CD4-positive, alpha-beta memory T cell (primary cell): ENCODE data around the gene PCSK6. TPM values are rescaled to one million over a fixed set of nuclear protein-coding genes. Genes with fewer than 3 reads are reported as not detected.

Experiments used
- CTCF ChIA-PET: fragments of 350-600 bp; sonication (Branson Sonifier 250); formaldehyde crosslinking; loops from one replicate; lab custom pipeline; 2021; ENCODE audit warnings: inconsistent platforms; ENCODE audit not compliant: partially characterized antibody; lab: Charles Lee
- POLR2A ChIA-PET: fragments of 350-600 bp; sonication (Branson Sonifier 250); formaldehyde crosslinking; loops from one replicate; lab custom pipeline; 2021; ENCODE audit not compliant: partially characterized antibody; lab: Charles Lee
- DNase-seq, 5 donors: peaks; one replicate each; pipeline versions ENCODE4 v3.0.0 to v3.0.0-alpha.2; 2020 to 2022; ENCODE audit warnings: mixed read lengths in 1 of 5
- H3K27ac ChIP-seq: one replicate; pipeline ENCODE4 v1.7.0; 2013; ENCODE audit warnings: low read depth, low read length
- H3K27me3 ChIP-seq: 2 replicates; pipeline ENCODE4 v1.7.0; 2013; ENCODE audit warnings: mild to moderate bottlenecking, low read length, moderate library complexity; ENCODE audit not compliant: insufficient read depth
- H3K36me3 ChIP-seq: 2 replicates; pipeline ENCODE4 v1.7.0; 2013; ENCODE audit warnings: mild to moderate bottlenecking, low read length, moderate library complexity; ENCODE audit not compliant: insufficient read depth
- H3K4me1 ChIP-seq: 2 replicates; pipeline ENCODE4 v1.7.0; 2013; ENCODE audit warnings: mild to moderate bottlenecking, low read length, moderate library complexity; ENCODE audit not compliant: insufficient read depth
- H3K4me3 ChIP-seq, 2 donors: one replicate each; pipeline ENCODE4 v1.7.0; 2013; ENCODE audit warnings: low read length in 2 of 2, mild to moderate bottlenecking in 1 of 2
- H3K9me3 ChIP-seq, 2 donors: one replicate each; pipeline ENCODE4 v1.7.0; 2013; ENCODE audit warnings: low read length in 2 of 2, control low read depth in 1 of 2; ENCODE audit not compliant: control insufficient read depth in 1 of 2
- H3K27ac Mint-ChIP-seq, 7 donors: one replicate each; pipeline ENCODE4 v1.8.0; 2020 to 2021; ENCODE audit warnings: mixed read lengths in 7 of 7, mild to moderate bottlenecking in 6 of 7, inconsistent platforms in 3 of 7, moderate library complexity in 3 of 7
- H3K27me3 Mint-ChIP-seq, 2 donors: one replicate each; pipeline ENCODE4 v1.8.0; 2020 to 2021; ENCODE audit warnings: mixed read lengths in 2 of 2
- H3K36me3 Mint-ChIP-seq, 2 donors: one replicate each; pipeline ENCODE4 v1.8.0; 2020 to 2021; ENCODE audit warnings: mixed read lengths in 2 of 2, inconsistent platforms in 1 of 2, mild to moderate bottlenecking in 1 of 2
- H3K4me1 Mint-ChIP-seq, 4 donors: one replicate each; pipeline ENCODE4 v1.8.0; 2020 to 2021; ENCODE audit warnings: mixed read lengths in 4 of 4, mild to moderate bottlenecking in 1 of 4
- H3K4me3 Mint-ChIP-seq, 8 donors: one replicate each; pipeline ENCODE4 v1.8.0; 2020 to 2021; ENCODE audit warnings: mixed read lengths in 8 of 8, mild to moderate bottlenecking in 7 of 8, moderate library complexity in 6 of 8, inconsistent platforms in 3 of 8
- H3K9me3 Mint-ChIP-seq, 8 donors: one replicate each; pipeline ENCODE4 v1.8.0; 2020 to 2021; ENCODE audit warnings: mixed read lengths in 8 of 8, mild to moderate bottlenecking in 5 of 8, inconsistent platforms in 3 of 8, moderate library complexity in 1 of 8
- intact Hi-C: fragments of 100-400 bp; cut with micrococcal nuclease; formaldehyde crosslinking; loops from one replicate; pipeline ENCODE4 v1.15.1; 2023
- polyA plus RNA-seq, 2 donors: library from polyadenylated mRNA; unstranded; fragments of 300-500 nt; fragmentation: Illumina TruSeq; gene quantifications; one replicate each; pipeline ENCODE4 v1.2.3, GENCODE V29; 2021
- total RNA-seq, 2 experiments: library from RNA; stranded (reverse); gene quantifications; one replicate each; pipeline ENCODE4 v1.2.3, GENCODE V29; 2021

Gene PCSK6
- total and polyA plus RNA-seq, 4 experiments from 2014 or later: 0.08 to 0.53 (median 0.32) TPM

- intact Hi-C loops: no loop called here
- POLR2A ChIA-PET: no interaction called here
- CTCF ChIA-PET: interaction anchor here (0.6 kb wide), 1 partner anchor 57 kb away, joined by 5 read pairs; no protein-coding TSS in a partner anchor
- no peak for DNase-seq
- Mint-ChIP-seq H3K9me3 (peaks cover 0 to 4% (median 0%) of the 10 kb centered on the region in 8 donors), H3K36me3 (peaks cover 0 to 9% of the 10 kb centered on the region in 2 donors), H3K4me3 (no peak overlapping the region), H3K27ac (no peak overlapping the region), H3K27me3 (peaks cover 6 to 16% of the 10 kb centered on the region in 2 donors), H3K4me1 (peaks cover 0 to 2% (median under 1%) of the 10 kb centered on the region in 4 donors)
- no peaks in the 10 kb centered on the region for H3K27me3 ChIP-seq
- no peak overlapping the region for H3K4me3 ChIP-seq
- H3K4me1 ChIP-seq: no peaks in the 10 kb centered on the region
- H3K27ac ChIP-seq: no peak overlapping the region
- H3K9me3 ChIP-seq: no peaks in the 10 kb centered on the region
- H3K36me3 ChIP-seq: no peaks in the 10 kb centered on the region
These were observed 162.3 kb downstream of the PCSK6 start for GRCh38 chr15:101327147-101327740.

- H3K36me3 ChIP-seq: no peaks in the 10 kb centered on the region
- H3K9me3 ChIP-seq: no peaks in the 10 kb centered on the region
- Mint-ChIP-seq H3K4me1 (no peaks in the 10 kb centered on the region), H3K27me3 (peaks cover 6 to 16% of the 10 kb centered on the region in 2 donors), H3K4me3 (no peak overlapping the region), H3K36me3 (peaks cover 0 to 9% of the 10 kb centered on the region in 2 donors), H3K27ac (peak overlapping the region in 1 of 7 donors; percentile 52), H3K9me3 (peaks cover 0 to 3% (median 0%) of the 10 kb centered on the region in 8 donors)
- H3K27ac ChIP-seq: no peak overlapping the region
- no peak for DNase-seq
- no peaks in the 10 kb centered on the region for H3K27me3 ChIP-seq
- CTCF ChIA-PET: no interaction called here
- POLR2A ChIA-PET: no interaction called here
- H3K4me3 ChIP-seq: no peak overlapping the region
- no peaks in the 10 kb centered on the region for H3K4me1 ChIP-seq
- intact Hi-C loops: no loop called here
These were observed 162.9 kb downstream of the PCSK6 start for GRCh38 chr15:101326462-101327146.

GRCh38 chr15:101326026-101326315, 163.5 kb downstream of the PCSK6 start:
- no peaks in the 10 kb centered on the region for H3K9me3 ChIP-seq
- H3K9me3 Mint-ChIP-seq: peaks cover 0 to 3% (median 0%) of the 10 kb centered on the region in 8 donors
- H3K27ac ChIP-seq: no peak overlapping the region
- CTCF ChIA-PET: no interaction called here
- no peak for DNase-seq
- H3K4me1 ChIP-seq: peaks cover 3% of the 10 kb centered on the region
- peak overlapping the region in 1 of 7 donors; percentile 43 for H3K27ac Mint-ChIP-seq
- H3K4me3 Mint-ChIP-seq: no peak overlapping the region
- POLR2A ChIA-PET: no interaction called here
- H3K27me3 ChIP-seq: no peaks in the 10 kb centered on the region
- intact Hi-C loops: no loop called here
- H3K36me3 ChIP-seq: no peaks in the 10 kb centered on the region
- peaks cover 1 to 5% (median 3%) of the 10 kb centered on the region in 4 donors for H3K4me1 Mint-ChIP-seq
- H3K4me3 ChIP-seq: no peak overlapping the region
- H3K36me3 Mint-ChIP-seq: peaks cover 0 to 9% of the 10 kb centered on the region in 2 donors
- peaks cover 8 to 16% of the 10 kb centered on the region in 2 donors for H3K27me3 Mint-ChIP-seq

- Mint-ChIP-seq H3K9me3 (peaks cover 0 to 3% (median 0%) of the 10 kb centered on the region in 8 donors), H3K27ac (no peak overlapping the region), H3K36me3 (peaks cover 0 to 5% of the 10 kb centered on the region in 2 donors), H3K4me1 (peaks cover 4 to 10% (median 7%) of the 10 kb centered on the region in 4 donors), H3K27me3 (peaks cover 8 to 16% of the 10 kb centered on the region in 2 donors), H3K4me3 (no peak overlapping the region)
- H3K36me3 ChIP-seq: no peaks in the 10 kb centered on the region
- POLR2A ChIA-PET: no interaction called here
- intact Hi-C loops: no loop called here
- H3K9me3 ChIP-seq: no peaks in the 10 kb centered on the region
- H3K4me1 ChIP-seq: peaks cover 8% of the 10 kb centered on the region
- H3K27me3 ChIP-seq: no peaks in the 10 kb centered on the region
- no peak overlapping the region for H3K27ac ChIP-seq
- H3K4me3 ChIP-seq: no peak overlapping the region
- CTCF ChIA-PET: no interaction called here
- no peak for DNase-seq
These were observed 164.1 kb downstream of the PCSK6 start for GRCh38 chr15:101325263-101326025.

GRCh38 chr15:101324524-101325177, 164.9 kb downstream of the PCSK6 start:
- intact Hi-C loops: no loop called here
- no peaks in the 10 kb centered on the region for H3K9me3 ChIP-seq
- no peaks in the 10 kb centered on the region for H3K9me3 Mint-ChIP-seq
- H3K4me3 Mint-ChIP-seq: no peak overlapping the region
- no peak overlapping the region for H3K27ac ChIP-seq
- no peaks in the 10 kb centered on the region for H3K36me3 ChIP-seq
- H3K27me3 Mint-ChIP-seq: peaks cover 8 to 16% of the 10 kb centered on the region in 2 donors
- no peak overlapping the region for H3K27ac Mint-ChIP-seq
- no peaks in the 10 kb centered on the region for H3K36me3 Mint-ChIP-seq
- DNase-seq: no peak
- ChIA-PET POLR2A (interaction anchor here (0.9 kb wide), 1 partner anchor 9 kb away, joined by 3 read pairs; no protein-coding TSS in a partner anchor), CTCF (no interaction called here)
- H3K4me3 ChIP-seq: no peak overlapping the region
- H3K4me1 ChIP-seq: peaks cover 11% of the 10 kb centered on the region
- peaks cover 6 to 14% (median 10%) of the 10 kb centered on the region in 4 donors for H3K4me1 Mint-ChIP-seq
- no peaks in the 10 kb centered on the region for H3K27me3 ChIP-seq

- H3K27me3 Mint-ChIP-seq: peaks cover 10 to 16% of the 10 kb centered on the region in 2 donors
- Histone ChIP-seq H3K4me3 (no peak overlapping the region), H3K4me1 (peaks cover 11% of the 10 kb centered on the region), H3K36me3 (no peaks in the 10 kb centered on the region), H3K27ac (no peak overlapping the region), H3K27me3 (no peaks in the 10 kb centered on the region), H3K9me3 (no peaks in the 10 kb centered on the region)
- peaks cover 6 to 14% (median 10%) of the 10 kb centered on the region in 4 donors for H3K4me1 Mint-ChIP-seq
- ChIA-PET CTCF (no interaction called here), POLR2A (interaction anchor here (0.9 kb wide), 1 partner anchor 9 kb away, joined by 3 read pairs; no protein-coding TSS in a partner anchor)
- H3K27ac Mint-ChIP-seq: no peak overlapping the region
- no peak overlapping the region for H3K4me3 Mint-ChIP-seq
- no peak for DNase-seq
- H3K9me3 Mint-ChIP-seq: no peaks in the 10 kb centered on the region
- H3K36me3 Mint-ChIP-seq: no peaks in the 10 kb centered on the region
- intact Hi-C loops: no loop called here
These were observed 165.5 kb downstream of the PCSK6 start for GRCh38 chr15:101323793-101324523.
